GM23338 (cell line): ENCODE data around the gene IL6ST. TPM values are rescaled to one million over a fixed set of nuclear protein-coding genes. Genes with fewer than 3 reads are reported as not detected.

Experiments
- ATAC-seq: fragments of 200-7000 bp; cut with Tn5 transposase; 3 replicates; pipeline ENCODE4 v1.9.1; 2020
- DNase-seq: peaks from one replicate; pipeline ENCODE4 v3.0.0-alpha.2; 2015; ENCODE audit warnings: low spot score
- H2AFZ ChIP-seq: fragments of 200-600 bp; sonication (generic); 2 replicates; pipeline ENCODE4 v1.8.0; 2016; ENCODE audit warnings: antibody characterized with exemption, mild to moderate bottlenecking, moderate library complexity
- H3F3A ChIP-seq: fragments of 200-600 bp; sonication (generic); replicated peaks from 2 replicates; pipeline ENCODE4 v1.8.0; 2017; ENCODE audit warnings: antibody characterized with exemption, mixed run types, low read depth
- H3K27ac ChIP-seq: fragments of 200-600 bp; sonication (generic); 2 replicates; pipeline ENCODE4 v1.6.1; 2016; ENCODE audit warnings: low read depth
- H3K27me3 ChIP-seq: fragments of 200-600 bp; sonication (generic); 2 replicates; pipeline ENCODE4 v1.8.0; 2016; ENCODE audit warnings: mild to moderate bottlenecking, mixed run types, moderate library complexity; ENCODE audit not compliant: insufficient read depth
- H3K36me3 ChIP-seq: fragments of 200-600 bp; sonication (generic); 2 replicates; pipeline ENCODE4 v1.8.0; 2016; ENCODE audit warnings: mild to moderate bottlenecking; ENCODE audit not compliant: insufficient read depth
- H3K4me1 ChIP-seq: fragments of 200-600 bp; sonication (generic); 2 replicates; pipeline ENCODE4 v1.8.0; 2016; ENCODE audit warnings: mild to moderate bottlenecking, moderate library complexity; ENCODE audit not compliant: insufficient read depth
- H3K4me2 ChIP-seq: fragments of 200-600 bp; sonication (generic); 2 replicates; pipeline ENCODE4 v1.7.1; 2017; ENCODE audit warnings: mixed run types
- H3K4me3 ChIP-seq: fragments of 200-600 bp; sonication (generic); 2 replicates; pipeline ENCODE4 v1.6.1; 2016; ENCODE audit warnings: mixed run types
- H3K79me2 ChIP-seq: fragments of 200-600 bp; sonication (generic); replicated peaks from 2 replicates; pipeline ENCODE4 v1.8.0; 2017; ENCODE audit warnings: mild to moderate bottlenecking; ENCODE audit not compliant: insufficient read depth
- H3K9me2 ChIP-seq: fragments of 200-600 bp; sonication (generic); 2 replicates; pipeline ENCODE4 v1.8.0; 2017; ENCODE audit not compliant: insufficient read depth
- H4K20me1 ChIP-seq: fragments of 200-600 bp; sonication (generic); replicated peaks from 2 replicates; pipeline ENCODE4 v1.8.0; 2017; ENCODE audit warnings: mild to moderate bottlenecking; ENCODE audit not compliant: insufficient read depth
- H3K27ac Mint-ChIP-seq: 2 replicates; pipeline ENCODE4 v1.8.0; 2020; ENCODE audit warnings: inconsistent platforms, mild to moderate bottlenecking, moderate library complexity, mixed read lengths
- H3K27me3 Mint-ChIP-seq: 3 replicates; pipeline ENCODE4 v1.8.0; 2022; ENCODE audit warnings: low read depth, mild to moderate bottlenecking, moderate library complexity, mixed read lengths, inconsistent platforms; ENCODE audit not compliant: insufficient read depth, poor library complexity
- H3K36me3 Mint-ChIP-seq: 3 replicates; pipeline ENCODE4 v1.8.0; 2021; ENCODE audit warnings: low read depth, mild to moderate bottlenecking, inconsistent platforms, moderate library complexity, mixed read lengths
- H3K4me1 Mint-ChIP-seq: 3 replicates; pipeline ENCODE4 v1.8.0; 2020; ENCODE audit warnings: mild to moderate bottlenecking, inconsistent platforms, mixed read lengths
- H3K4me3 Mint-ChIP-seq: 3 replicates; pipeline ENCODE4 v1.8.0; 2021; ENCODE audit warnings: moderate library complexity, mild to moderate bottlenecking, inconsistent platforms, mixed read lengths
- H3K9me3 Mint-ChIP-seq: 3 replicates; pipeline ENCODE4 v1.8.0; 2020; ENCODE audit warnings: moderate library complexity, mild to moderate bottlenecking, inconsistent platforms, mixed read lengths
- CREB1 ChIP-seq: fragments of 250-450 bp; sonication (Bioruptor Pico); IDR thresholded peaks from 2 replicates; pipeline ENCODE4 v1.5.0; 2020; ENCODE audit warnings: low read depth, mild to moderate bottlenecking, moderate library complexity
- EZH2 ChIP-seq: fragments of 200-600 bp; sonication (generic); IDR thresholded peaks from one replicate; pipeline ENCODE4 v1.8.0; 2017; ENCODE audit warnings: antibody characterized with exemption, mild to moderate bottlenecking, low read depth; ENCODE audit not compliant: unreplicated experiment
- EZH2phosphoT487 ChIP-seq: fragments of 200-600 bp; sonication (generic); IDR thresholded peaks from one replicate; pipeline ENCODE4 v1.8.1; 2018; ENCODE audit warnings: antibody characterized with exemption; ENCODE audit not compliant: unreplicated experiment
- JUNB ChIP-seq: IDR thresholded peaks from one replicate; pipeline ENCODE4 v1.6.1; 2016; ENCODE audit warnings: antibody characterized with exemption; ENCODE audit not compliant: unreplicated experiment
- NANOG ChIP-seq: IDR thresholded peaks from 2 replicates; pipeline ENCODE4 v1.6.1; 2016; ENCODE audit warnings: antibody characterized with exemption, borderline replicate concordance
- POLR2AphosphoS5 ChIP-seq: IDR thresholded peaks from 2 replicates; pipeline ENCODE4 v1.6.1; 2016; ENCODE audit warnings: antibody characterized with exemption, low read depth
- STAT1 ChIP-seq: IDR thresholded peaks from one replicate; pipeline ENCODE4 v1.6.1; 2016; ENCODE audit warnings: antibody characterized with exemption; ENCODE audit not compliant: unreplicated experiment
- ZNF114 ChIP-seq: fragments of 250-450 bp; sonication (Bioruptor Pico); IDR thresholded peaks from 2 replicates; pipeline ENCODE4 v1.5.0; 2020; ENCODE audit warnings: mild to moderate bottlenecking, moderate library complexity
- ZNF331 ChIP-seq: fragments of 250-450 bp; sonication (Bioruptor Pico); IDR thresholded peaks from 2 replicates; pipeline ENCODE4 v1.5.0; 2020; ENCODE audit warnings: low read depth, mild to moderate bottlenecking, moderate library complexity
- polyA plus RNA-seq: library from polyadenylated mRNA; unstranded; fragments of >200 nt; fragmentation: Nextera tagmentation; extraction: Ambion mirVana; gene quantifications from 2 replicates; pipeline ENCODE4 v1.2.1, GENCODE V29; 2016
- total RNA-seq: library from RNA; depleted of rRNA; stranded (reverse); fragments of >200 nt; shearing (Covaris generic); gene quantifications from 2 replicates; pipeline ENCODE4 v1.2.3, GENCODE V29; 2014
- TF ChIP-seq, protein P1 (sequence below): IDR thresholded peaks from 2 replicates; pipeline ENCODE4 v1.6.1; 2016; ENCODE audit warnings: antibody characterized with exemption
- TF ChIP-seq, protein P2 (sequence below), 2 experiments: fragments of 200-600 bp in 1 of 2; sonication (generic) in 1 of 2; conservative IDR thresholded peaks; 2 replicates each; pipeline versions ENCODE4 v1.5.1 to v1.6.1; 2016 to 2017; ENCODE audit warnings: antibody characterized with exemption in 2 of 2, low read depth in 2 of 2, mild to moderate bottlenecking in 2 of 2, moderate library complexity in 1 of 2
- TF ChIP-seq, protein P3 (sequence below): fragments of 250-450 bp; sonication (Bioruptor Pico); IDR thresholded peaks from 2 replicates; pipeline ENCODE4 v1.5.0; 2020; ENCODE audit warnings: mild to moderate bottlenecking, moderate library complexity
- TF ChIP-seq, protein P4 (sequence below): IDR thresholded peaks from one replicate; pipeline ENCODE4 v1.6.1; 2018; ENCODE audit warnings: antibody characterized with exemption; ENCODE audit not compliant: unreplicated experiment

Gene IL6ST
- total and polyA plus RNA-seq, 2 experiments from 2014 or later, result 6.7 to 9.8 TPM

DNA sequence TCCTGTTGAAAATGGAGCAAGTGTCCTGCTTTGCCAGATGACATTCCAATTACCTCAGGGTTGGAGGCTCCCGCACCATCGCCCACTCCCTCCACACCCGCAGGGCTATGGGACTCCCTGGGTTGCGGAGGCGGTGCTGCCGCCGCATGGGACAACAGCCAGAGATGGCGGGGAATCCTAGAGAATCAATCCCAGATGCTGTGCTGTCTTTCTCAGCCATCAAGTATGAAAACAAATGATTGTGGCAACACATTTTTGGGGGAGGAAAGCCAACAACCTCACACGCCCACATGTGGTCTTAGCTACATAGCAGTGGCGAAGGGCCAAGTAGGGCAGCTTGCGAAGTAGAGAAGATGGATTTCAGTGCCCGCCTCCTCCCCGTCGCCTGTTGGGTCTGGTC lies 96.9 kb downstream of the IL6ST start:
- no peak overlapping the region for H3K4me3 Mint-ChIP-seq
- DNase-seq (no peak), ATAC-seq (no peak)
- H3K36me3 Mint-ChIP-seq, result no peaks in the 10 kb centered on the region; the same call in 2 of the 3 replicates
- Histone ChIP-seq H3K4me3 (no peak overlapping the region), H3K9me2 (peaks cover 10% of the 10 kb centered on the region), H2AFZ (peak overlapping the region; percentile 33), H4K20me1 (no peaks in the 10 kb centered on the region), H3K36me3 (no peaks in the 10 kb centered on the region), H3K27me3 (no peaks in the 10 kb centered on the region), H3K79me2 (no peaks in the 10 kb centered on the region), H3K4me2 (no peak overlapping the region), H3K4me1 (no peaks in the 10 kb centered on the region), H3K27ac (no peak overlapping the region), H3F3A (no peaks in the 10 kb centered on the region)
- TF ChIP-seq, protein P1, sequence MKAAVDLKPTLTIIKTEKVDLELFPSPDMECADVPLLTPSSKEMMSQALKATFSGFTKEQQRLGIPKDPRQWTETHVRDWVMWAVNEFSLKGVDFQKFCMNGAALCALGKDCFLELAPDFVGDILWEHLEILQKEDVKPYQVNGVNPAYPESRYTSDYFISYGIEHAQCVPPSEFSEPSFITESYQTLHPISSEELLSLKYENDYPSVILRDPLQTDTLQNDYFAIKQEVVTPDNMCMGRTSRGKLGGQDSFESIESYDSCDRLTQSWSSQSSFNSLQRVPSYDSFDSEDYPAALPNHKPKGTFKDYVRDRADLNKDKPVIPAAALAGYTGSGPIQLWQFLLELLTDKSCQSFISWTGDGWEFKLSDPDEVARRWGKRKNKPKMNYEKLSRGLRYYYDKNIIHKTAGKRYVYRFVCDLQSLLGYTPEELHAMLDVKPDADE, result no peak
- TF ChIP-seq POLR2AphosphoS5 (no peak), ZNF114 (no peak), NANOG (no peak), EZH2phosphoT487 (no peak), ZNF331 (no peak), CREB1 (CRISPR knock-in tag) (no peak), JUNB (no peak), STAT1 (no peak), EZH2 (no peak)
- TF ChIP-seq, protein P2, sequence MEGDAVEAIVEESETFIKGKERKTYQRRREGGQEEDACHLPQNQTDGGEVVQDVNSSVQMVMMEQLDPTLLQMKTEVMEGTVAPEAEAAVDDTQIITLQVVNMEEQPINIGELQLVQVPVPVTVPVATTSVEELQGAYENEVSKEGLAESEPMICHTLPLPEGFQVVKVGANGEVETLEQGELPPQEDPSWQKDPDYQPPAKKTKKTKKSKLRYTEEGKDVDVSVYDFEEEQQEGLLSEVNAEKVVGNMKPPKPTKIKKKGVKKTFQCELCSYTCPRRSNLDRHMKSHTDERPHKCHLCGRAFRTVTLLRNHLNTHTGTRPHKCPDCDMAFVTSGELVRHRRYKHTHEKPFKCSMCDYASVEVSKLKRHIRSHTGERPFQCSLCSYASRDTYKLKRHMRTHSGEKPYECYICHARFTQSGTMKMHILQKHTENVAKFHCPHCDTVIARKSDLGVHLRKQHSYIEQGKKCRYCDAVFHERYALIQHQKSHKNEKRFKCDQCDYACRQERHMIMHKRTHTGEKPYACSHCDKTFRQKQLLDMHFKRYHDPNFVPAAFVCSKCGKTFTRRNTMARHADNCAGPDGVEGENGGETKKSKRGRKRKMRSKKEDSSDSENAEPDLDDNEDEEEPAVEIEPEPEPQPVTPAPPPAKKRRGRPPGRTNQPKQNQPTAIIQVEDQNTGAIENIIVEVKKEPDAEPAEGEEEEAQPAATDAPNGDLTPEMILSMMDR (conservative IDR thresholded peaks at IDR 0.05; ENCODE audit: low read depth in 2 of 2), result no peak
- TF ChIP-seq, protein P3, sequence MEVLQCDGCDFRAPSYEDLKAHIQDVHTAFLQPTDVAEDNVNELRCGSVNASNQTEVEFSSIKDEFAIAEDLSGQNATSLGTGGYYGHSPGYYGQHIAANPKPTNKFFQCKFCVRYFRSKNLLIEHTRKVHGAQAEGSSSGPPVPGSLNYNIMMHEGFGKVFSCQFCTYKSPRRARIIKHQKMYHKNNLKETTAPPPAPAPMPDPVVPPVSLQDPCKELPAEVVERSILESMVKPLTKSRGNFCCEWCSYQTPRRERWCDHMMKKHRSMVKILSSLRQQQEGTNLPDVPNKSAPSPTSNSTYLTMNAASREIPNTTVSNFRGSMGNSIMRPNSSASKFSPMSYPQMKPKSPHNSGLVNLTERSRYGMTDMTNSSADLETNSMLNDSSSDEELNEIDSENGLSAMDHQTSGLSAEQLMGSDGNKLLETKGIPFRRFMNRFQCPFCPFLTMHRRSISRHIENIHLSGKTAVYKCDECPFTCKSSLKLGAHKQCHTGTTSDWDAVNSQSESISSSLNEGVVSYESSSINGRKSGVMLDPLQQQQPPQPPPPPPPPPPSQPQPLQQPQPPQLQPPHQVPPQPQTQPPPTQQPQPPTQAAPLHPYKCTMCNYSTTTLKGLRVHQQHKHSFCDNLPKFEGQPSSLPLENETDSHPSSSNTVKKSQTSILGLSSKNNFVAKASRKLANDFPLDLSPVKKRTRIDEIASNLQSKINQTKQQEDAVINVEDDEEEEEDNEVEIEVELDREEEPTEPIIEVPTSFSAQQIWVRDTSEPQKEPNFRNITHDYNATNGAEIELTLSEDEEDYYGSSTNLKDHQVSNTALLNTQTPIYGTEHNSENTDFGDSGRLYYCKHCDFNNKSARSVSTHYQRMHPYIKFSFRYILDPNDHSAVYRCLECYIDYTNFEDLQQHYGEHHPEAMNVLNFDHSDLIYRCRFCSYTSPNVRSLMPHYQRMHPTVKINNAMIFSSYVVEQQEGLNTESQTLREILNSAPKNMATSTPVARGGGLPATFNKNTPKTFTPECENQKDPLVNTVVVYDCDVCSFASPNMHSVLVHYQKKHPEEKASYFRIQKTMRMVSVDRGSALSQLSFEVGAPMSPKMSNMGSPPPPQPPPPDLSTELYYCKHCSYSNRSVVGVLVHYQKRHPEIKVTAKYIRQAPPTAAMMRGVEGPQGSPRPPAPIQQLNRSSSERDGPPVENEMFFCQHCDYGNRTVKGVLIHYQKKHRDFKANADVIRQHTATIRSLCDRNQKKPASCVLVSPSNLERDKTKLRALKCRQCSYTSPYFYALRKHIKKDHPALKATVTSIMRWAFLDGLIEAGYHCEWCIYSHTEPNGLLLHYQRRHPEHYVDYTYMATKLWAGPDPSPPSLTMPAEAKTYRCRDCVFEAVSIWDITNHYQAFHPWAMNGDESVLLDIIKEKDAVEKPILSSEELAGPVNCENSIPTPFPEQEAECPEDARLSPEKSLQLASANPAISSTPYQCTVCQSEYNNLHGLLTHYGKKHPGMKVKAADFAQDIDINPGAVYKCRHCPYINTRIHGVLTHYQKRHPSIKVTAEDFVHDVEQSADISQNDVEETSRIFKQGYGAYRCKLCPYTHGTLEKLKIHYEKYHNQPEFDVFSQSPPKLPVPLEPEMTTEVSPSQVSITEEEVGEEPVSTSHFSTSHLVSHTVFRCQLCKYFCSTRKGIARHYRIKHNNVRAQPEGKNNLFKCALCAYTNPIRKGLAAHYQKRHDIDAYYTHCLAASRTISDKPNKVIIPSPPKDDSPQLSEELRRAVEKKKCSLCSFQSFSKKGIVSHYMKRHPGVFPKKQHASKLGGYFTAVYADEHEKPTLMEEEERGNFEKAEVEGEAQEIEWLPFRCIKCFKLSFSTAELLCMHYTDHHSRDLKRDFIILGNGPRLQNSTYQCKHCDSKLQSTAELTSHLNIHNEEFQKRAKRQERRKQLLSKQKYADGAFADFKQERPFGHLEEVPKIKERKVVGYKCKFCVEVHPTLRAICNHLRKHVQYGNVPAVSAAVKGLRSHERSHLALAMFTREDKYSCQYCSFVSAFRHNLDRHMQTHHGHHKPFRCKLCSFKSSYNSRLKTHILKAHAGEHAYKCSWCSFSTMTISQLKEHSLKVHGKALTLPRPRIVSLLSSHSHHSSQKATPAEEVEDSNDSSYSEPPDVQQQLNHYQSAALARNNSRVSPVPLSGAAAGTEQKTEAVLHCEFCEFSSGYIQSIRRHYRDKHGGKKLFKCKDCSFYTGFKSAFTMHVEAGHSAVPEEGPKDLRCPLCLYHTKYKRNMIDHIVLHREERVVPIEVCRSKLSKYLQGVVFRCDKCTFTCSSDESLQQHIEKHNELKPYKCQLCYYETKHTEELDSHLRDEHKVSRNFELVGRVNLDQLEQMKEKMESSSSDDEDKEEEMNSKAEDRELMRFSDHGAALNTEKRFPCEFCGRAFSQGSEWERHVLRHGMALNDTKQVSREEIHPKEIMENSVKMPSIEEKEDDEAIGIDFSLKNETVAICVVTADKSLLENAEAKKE, result no peak
- TF ChIP-seq, protein P4, sequence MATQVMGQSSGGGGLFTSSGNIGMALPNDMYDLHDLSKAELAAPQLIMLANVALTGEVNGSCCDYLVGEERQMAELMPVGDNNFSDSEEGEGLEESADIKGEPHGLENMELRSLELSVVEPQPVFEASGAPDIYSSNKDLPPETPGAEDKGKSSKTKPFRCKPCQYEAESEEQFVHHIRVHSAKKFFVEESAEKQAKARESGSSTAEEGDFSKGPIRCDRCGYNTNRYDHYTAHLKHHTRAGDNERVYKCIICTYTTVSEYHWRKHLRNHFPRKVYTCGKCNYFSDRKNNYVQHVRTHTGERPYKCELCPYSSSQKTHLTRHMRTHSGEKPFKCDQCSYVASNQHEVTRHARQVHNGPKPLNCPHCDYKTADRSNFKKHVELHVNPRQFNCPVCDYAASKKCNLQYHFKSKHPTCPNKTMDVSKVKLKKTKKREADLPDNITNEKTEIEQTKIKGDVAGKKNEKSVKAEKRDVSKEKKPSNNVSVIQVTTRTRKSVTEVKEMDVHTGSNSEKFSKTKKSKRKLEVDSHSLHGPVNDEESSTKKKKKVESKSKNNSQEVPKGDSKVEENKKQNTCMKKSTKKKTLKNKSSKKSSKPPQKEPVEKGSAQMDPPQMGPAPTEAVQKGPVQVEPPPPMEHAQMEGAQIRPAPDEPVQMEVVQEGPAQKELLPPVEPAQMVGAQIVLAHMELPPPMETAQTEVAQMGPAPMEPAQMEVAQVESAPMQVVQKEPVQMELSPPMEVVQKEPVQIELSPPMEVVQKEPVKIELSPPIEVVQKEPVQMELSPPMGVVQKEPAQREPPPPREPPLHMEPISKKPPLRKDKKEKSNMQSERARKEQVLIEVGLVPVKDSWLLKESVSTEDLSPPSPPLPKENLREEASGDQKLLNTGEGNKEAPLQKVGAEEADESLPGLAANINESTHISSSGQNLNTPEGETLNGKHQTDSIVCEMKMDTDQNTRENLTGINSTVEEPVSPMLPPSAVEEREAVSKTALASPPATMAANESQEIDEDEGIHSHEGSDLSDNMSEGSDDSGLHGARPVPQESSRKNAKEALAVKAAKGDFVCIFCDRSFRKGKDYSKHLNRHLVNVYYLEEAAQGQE, result no peak
- no peak overlapping the region for H3K27ac Mint-ChIP-seq
- H3K9me3 Mint-ChIP-seq, result no peaks in the 10 kb centered on the region
- no peaks in the 10 kb centered on the region for H3K4me1 Mint-ChIP-seq
- H3K27me3 Mint-ChIP-seq, result peaks cover 6% of the 10 kb centered on the region
